NCI-H2107 (cell line): Measurements from ENCODE around the gene NR2E1.

ENCODE experiments used
- DNase-seq: peaks from one replicate; lab custom pipeline; 2025; lab: John Stamatoyannopoulos, UW

The NR2E1 gene

GRCh38 chr6:108209738-108210137 lies 43.9 kb downstream of the NR2E1 start:
- no peak for DNase-seq

GRCh38 chr6:108210556-108210955 lies 44.7 kb downstream of the NR2E1 start:
- DNase-seq: no peak

GRCh38 chr6:108211671-108212070 lies 45.8 kb downstream of the NR2E1 start:
- DNase-seq: no peak

GRCh38 chr6:108222064-108222463 lies 56.2 kb downstream of the NR2E1 start:
- no peak for DNase-seq

- DNase-seq: no peak
These were observed 56.7 kb downstream of the NR2E1 start for GRCh38 chr6:108222504-108222903.

GRCh38 chr6:108227290-108227689 lies 61.5 kb downstream of the NR2E1 start:
- DNase-seq: no peak

GRCh38 chr6:108228416-108228815 lies 62.6 kb downstream of the NR2E1 start:
- no peak for DNase-seq

GRCh38 chr6:108235127-108235526 lies 69.3 kb downstream of the NR2E1 start:
- no peak for DNase-seq

- no peak for DNase-seq
These were observed 71.0 kb downstream of the NR2E1 start for GRCh38 chr6:108236791-108237190.

- DNase-seq: no peak
These were observed 72.5 kb downstream of the NR2E1 start for GRCh38 chr6:108238322-108238721.
